HCT116 (cell line): Measurements from ENCODE around the gene TMEM132A. TPM values are rescaled to one million over a fixed set of nuclear protein-coding genes. Genes with fewer than 3 reads are reported as not detected.

Experiments
- ATAC-seq: fragments of 200-7000 bp; cut with Tn5 transposase; 2 replicates; pipeline ENCODE4 v1.9.1; 2020; ENCODE audit warnings: mild to moderate bottlenecking, moderate library complexity
- BruUV-seq: library from RNA; stranded (reverse); fragments of 400-500 nt; replicated peaks from 2 replicates; lab custom pipeline; 2021; lab: Mats Ljungman, UMichigan
- CTCF ChIA-PET: fragments of 300-600 bp; sonication (Branson Sonifier 250); formaldehyde crosslinking; loops from one replicate; lab custom pipeline; 2021; ENCODE audit warnings: antibody characterized with exemption; lab: Charles Lee
- POLR2A ChIA-PET: fragments of 300-600, 350-600 bp; sonication (Branson Sonifier 250); formaldehyde crosslinking; loops from one replicate; lab custom pipeline; 2021; ENCODE audit warnings: antibody characterized with exemption; lab: Charles Lee
- RAD21 ChIA-PET, 2 experiments: fragments of 300-600 bp; sonication (Branson Sonifier 250); formaldehyde crosslinking; loops; one replicate each; lab custom pipeline; 2023; ENCODE audit warnings: low total read pairs in 2 of 2; ENCODE audit not compliant: uncharacterized antibody in 2 of 2, unreplicated experiment in 2 of 2, low non-redundant PET in 1 of 2; lab: Charles Lee
- DNase-seq: peaks from one replicate; pipeline ENCODE4 v3.0.0-alpha.2; 2010; ENCODE audit warnings: low read depth, low spot score
- H2AFZ ChIP-seq: fragments of 200-600 bp; shearing (Covaris generic), sonication (generic); 2 replicates; pipeline ENCODE4 v1.6.1; 2017; ENCODE audit warnings: low read depth, mixed run types, mixed read lengths, antibody characterized with exemption, low read length; ENCODE audit not compliant: poor library complexity, severe bottlenecking
- H3K27ac ChIP-seq: 2 replicates; pipeline ENCODE4 v1.5.1; 2012; ENCODE audit warnings: low read depth, low read length
- H3K27me3 ChIP-seq: fragments of 200-600 bp; sonication (generic); 2 replicates; pipeline ENCODE4 v1.6.1; 2016; ENCODE audit warnings: mixed run types, low read length, mixed read lengths; ENCODE audit not compliant: insufficient read depth
- H3K36me3 ChIP-seq, 2 experiments: fragments of 200-500 bp in 1 of 2; fragments of 200-600 bp in 1 of 2; sonication (Bioruptor generic) in 1 of 2; sonication (generic) in 1 of 2; 2 replicates each; pipeline versions ENCODE4 v1.5.1 to v1.6.1; 2014 to 2016; ENCODE audit warnings: low read length in 2 of 2, inconsistent platforms in 1 of 2, mixed read lengths in 1 of 2, mixed run types in 1 of 2; ENCODE audit not compliant: insufficient read depth in 2 of 2, control insufficient read depth in 1 of 2
- H3K4me1 ChIP-seq, 2 experiments: fragments of 200-600 bp in 1 of 2; sonication (generic) in 1 of 2; 2 replicates each; pipeline versions ENCODE4 v1.5.1 to v1.6.1; 2012 to 2017; ENCODE audit warnings: low read length in 2 of 2, inconsistent platforms in 1 of 2, mild to moderate bottlenecking in 1 of 2, mixed read lengths in 1 of 2, mixed run types in 1 of 2, moderate library complexity in 1 of 2; ENCODE audit not compliant: insufficient read depth in 2 of 2, control insufficient read depth in 1 of 2
- H3K4me2 ChIP-seq: fragments of 200-600 bp; sonication (generic); 2 replicates; pipeline ENCODE4 v1.6.1; 2017; ENCODE audit warnings: mixed run types, low read length, mixed read lengths
- H3K4me3 ChIP-seq, 2 experiments: fragments of 200-600 bp in 1 of 2; sonication (generic) in 1 of 2; replicated peaks in 1 of 2; 2 replicates each; pipeline ENCODE4 v1.5.1; 2011 to 2016; ENCODE audit warnings: low read length in 2 of 2, control low read depth in 1 of 2, low read depth in 1 of 2, mild to moderate bottlenecking in 1 of 2, mixed read lengths in 1 of 2, mixed run types in 1 of 2
- H3K79me2 ChIP-seq: fragments of 200-600 bp; sonication (generic); 2 replicates; pipeline ENCODE4 v1.6.1; 2017; ENCODE audit warnings: mild to moderate bottlenecking, mixed run types, low read length, moderate library complexity, mixed read lengths; ENCODE audit not compliant: insufficient read depth
- H3K9ac ChIP-seq: fragments of 200-600 bp; sonication (generic); 2 replicates; pipeline ENCODE4 v1.6.1; 2016; ENCODE audit warnings: low read length, mixed read lengths
- H3K9me2 ChIP-seq: fragments of 200-600 bp; sonication (generic), shearing (Covaris generic); 2 replicates; pipeline ENCODE4 v1.6.1; 2017; ENCODE audit warnings: mixed run types, mild to moderate bottlenecking, moderate library complexity; ENCODE audit not compliant: insufficient read depth
- H3K9me3 ChIP-seq, 2 experiments: fragments of 200-500 bp in 1 of 2; fragments of 200-600 bp in 1 of 2; sonication (Bioruptor generic) in 1 of 2; sonication (generic) in 1 of 2; 2 replicates each; pipeline ENCODE4 v1.6.1; 2014 to 2017; ENCODE audit warnings: low read length in 2 of 2, mixed read lengths in 2 of 2, inconsistent platforms in 1 of 2, low read depth in 1 of 2, mild to moderate bottlenecking in 1 of 2, mixed run types in 1 of 2, moderate library complexity in 1 of 2; ENCODE audit not compliant: control insufficient read depth in 1 of 2, insufficient read depth in 1 of 2
- H4K20me1 ChIP-seq: fragments of 200-600 bp; sonication (generic), shearing (Covaris generic); 2 replicates; pipeline ENCODE4 v1.6.1; 2017; ENCODE audit warnings: mixed run types, mild to moderate bottlenecking, moderate library complexity; ENCODE audit not compliant: insufficient read depth
- CBX3 ChIP-seq: IDR thresholded peaks from 2 replicates; pipeline ENCODE4 v1.6.1; 2012; ENCODE audit warnings: low read depth
- EZH2phosphoT487 ChIP-seq: fragments of 200-600 bp; IDR thresholded peaks from 2 replicates; pipeline ENCODE4 v1.6.1; 2018; ENCODE audit warnings: antibody characterized with exemption, borderline replicate concordance
- FOSL1 ChIP-seq: IDR thresholded peaks from 2 replicates; pipeline ENCODE4 v1.6.1; 2012; ENCODE audit warnings: low read depth
- POLR2A ChIP-seq: IDR thresholded peaks from 2 replicates; pipeline ENCODE4 v1.7.0; 2011; ENCODE audit warnings: borderline replicate concordance; ENCODE audit not compliant: insufficient read depth, insufficient read length; ENCODE audit errors: extremely low read depth
- SIN3A ChIP-seq: IDR thresholded peaks from 2 replicates; pipeline ENCODE4 v1.6.1; 2012; ENCODE audit warnings: low read depth
- SP1 ChIP-seq: IDR thresholded peaks from 2 replicates; pipeline ENCODE4 v1.6.1; 2012; ENCODE audit warnings: low read depth
- YY1 ChIP-seq: IDR thresholded peaks from 2 replicates; pipeline ENCODE4 v1.6.1; 2011; ENCODE audit warnings: low read length, low read depth, moderate library complexity, mild to moderate bottlenecking; ENCODE audit not compliant: insufficient replicate concordance; ENCODE audit errors: extremely low read depth
- ZNF274 ChIP-seq: fragments of 200-500 bp; sonication (Bioruptor generic); IDR thresholded peaks from 2 replicates; pipeline ENCODE4 v1.6.1; 2014; ENCODE audit warnings: mild to moderate bottlenecking, low read depth, low read length, inconsistent platforms
- intact Hi-C: fragments of 100-400 bp; cut with micrococcal nuclease; formaldehyde crosslinking; loops from 2 replicates; pipeline ENCODE4 v1.10.0; 2022
- total RNA-seq: library from RNA; stranded (reverse); gene quantifications from one replicate; pipeline ENCODE4 v1.2.1, GENCODE V29; 2021; ENCODE audit not compliant: unreplicated experiment
- TF ChIP-seq, protein P1 (sequence below): IDR thresholded peaks from 2 replicates; pipeline ENCODE4 v1.6.1; 2012; ENCODE audit warnings: low read depth

TMEM132A gene
- total RNA-seq, 1 experiment from 2014 or later = 120 TPM

DNA sequence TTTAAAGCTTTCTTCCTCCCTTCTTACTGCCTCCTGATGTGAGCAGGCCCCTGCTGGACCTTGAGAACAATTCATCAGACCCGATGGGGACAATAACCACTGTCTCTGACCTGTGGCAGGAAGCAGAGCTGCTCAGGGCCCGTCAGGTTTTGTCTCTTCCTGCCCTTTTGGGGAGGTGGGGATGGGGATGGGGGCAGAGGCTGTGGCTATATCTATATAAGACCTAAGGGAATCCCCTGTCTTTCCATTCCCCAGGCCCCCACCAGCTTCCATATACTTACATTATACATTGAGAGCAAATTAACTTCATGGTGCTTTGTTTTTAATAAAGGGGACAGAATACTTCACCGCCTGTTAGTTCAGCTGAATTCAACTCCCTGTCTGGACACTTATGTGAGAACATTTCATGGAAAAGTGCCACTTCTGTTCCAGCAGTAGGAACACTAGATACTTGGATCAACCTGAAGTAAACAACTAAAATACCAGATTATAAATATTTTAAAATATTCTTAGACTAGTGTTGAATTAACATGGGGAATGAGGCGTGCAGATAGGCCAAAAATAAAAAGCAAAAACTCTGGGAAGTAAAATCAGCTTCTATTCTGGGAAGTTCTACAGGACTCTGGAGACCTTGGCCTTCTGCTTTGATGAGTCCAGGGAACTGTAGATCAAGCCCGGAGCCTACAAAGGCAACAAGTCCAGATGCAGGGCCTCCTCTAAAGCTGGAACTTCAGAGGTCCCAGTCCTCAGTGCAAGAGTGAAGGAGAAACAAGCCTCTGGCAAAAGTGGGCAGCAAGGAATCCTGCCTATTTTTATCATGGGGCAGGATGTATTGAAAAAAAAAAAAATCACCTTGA, 45.8 kb upstream of the TMEM132A start:
- DNase-seq (no peak), ATAC-seq (no peak)
- intact Hi-C loops = no loop called here
- Histone ChIP-seq H3K27me3 (no peaks in the 10 kb centered on the region), H3K4me2 (no peak overlapping the region), H3K4me1 (no peaks in the 10 kb centered on the region), H4K20me1 (no peaks in the 10 kb centered on the region), H3K9me3 (no peaks in the 10 kb centered on the region), H3K36me3 (peaks cover 4 to 5% of the 10 kb centered on the region in 2 experiments; a peak in 2 of 4 replicates), H3K27ac (no peak overlapping the region), H3K4me3 (no peak overlapping the region), H3K9ac (no peak overlapping the region), H3K9me2 (no peaks in the 10 kb centered on the region), H3K79me2 (no peaks in the 10 kb centered on the region), H2AFZ (no peak overlapping the region)
- no TSS peak for BruUV-seq
- TF ChIP-seq EZH2phosphoT487 = no peak
- no peak for TF ChIP-seq YY1
- TF ChIP-seq FOSL1 = no peak
- no peak for TF ChIP-seq ZNF274
- TF ChIP-seq POLR2A = no peak
- TF ChIP-seq, protein P1, sequence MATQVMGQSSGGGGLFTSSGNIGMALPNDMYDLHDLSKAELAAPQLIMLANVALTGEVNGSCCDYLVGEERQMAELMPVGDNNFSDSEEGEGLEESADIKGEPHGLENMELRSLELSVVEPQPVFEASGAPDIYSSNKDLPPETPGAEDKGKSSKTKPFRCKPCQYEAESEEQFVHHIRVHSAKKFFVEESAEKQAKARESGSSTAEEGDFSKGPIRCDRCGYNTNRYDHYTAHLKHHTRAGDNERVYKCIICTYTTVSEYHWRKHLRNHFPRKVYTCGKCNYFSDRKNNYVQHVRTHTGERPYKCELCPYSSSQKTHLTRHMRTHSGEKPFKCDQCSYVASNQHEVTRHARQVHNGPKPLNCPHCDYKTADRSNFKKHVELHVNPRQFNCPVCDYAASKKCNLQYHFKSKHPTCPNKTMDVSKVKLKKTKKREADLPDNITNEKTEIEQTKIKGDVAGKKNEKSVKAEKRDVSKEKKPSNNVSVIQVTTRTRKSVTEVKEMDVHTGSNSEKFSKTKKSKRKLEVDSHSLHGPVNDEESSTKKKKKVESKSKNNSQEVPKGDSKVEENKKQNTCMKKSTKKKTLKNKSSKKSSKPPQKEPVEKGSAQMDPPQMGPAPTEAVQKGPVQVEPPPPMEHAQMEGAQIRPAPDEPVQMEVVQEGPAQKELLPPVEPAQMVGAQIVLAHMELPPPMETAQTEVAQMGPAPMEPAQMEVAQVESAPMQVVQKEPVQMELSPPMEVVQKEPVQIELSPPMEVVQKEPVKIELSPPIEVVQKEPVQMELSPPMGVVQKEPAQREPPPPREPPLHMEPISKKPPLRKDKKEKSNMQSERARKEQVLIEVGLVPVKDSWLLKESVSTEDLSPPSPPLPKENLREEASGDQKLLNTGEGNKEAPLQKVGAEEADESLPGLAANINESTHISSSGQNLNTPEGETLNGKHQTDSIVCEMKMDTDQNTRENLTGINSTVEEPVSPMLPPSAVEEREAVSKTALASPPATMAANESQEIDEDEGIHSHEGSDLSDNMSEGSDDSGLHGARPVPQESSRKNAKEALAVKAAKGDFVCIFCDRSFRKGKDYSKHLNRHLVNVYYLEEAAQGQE = no peak
- no peak for TF ChIP-seq SIN3A
- TF ChIP-seq CBX3 = no peak
- no peak for TF ChIP-seq SP1
- RAD21 ChIA-PET = no interaction called here
- CTCF ChIA-PET = interaction anchor here (1.2 kb wide), 1 partner anchor 9 kb away, joined by 4 read pairs; no protein-coding TSS in a partner anchor
- POLR2A ChIA-PET = no interaction called here
